H1 (cell line): ENCODE measurements around the gene RIPK4. TPM values are rescaled to one million over a fixed set of nuclear protein-coding genes. Genes with fewer than 3 reads are reported as not detected.

Experiments
- CTCF ChIA-PET: fragments of 300-600 bp; sonication (Branson Sonifier 250); formaldehyde crosslinking; loops from one replicate; lab custom pipeline; 2021; ENCODE audit not compliant: partially characterized antibody; lab: Charles Lee
- POLR2A ChIA-PET: fragments of 300-600 bp; sonication (Branson Sonifier 250); formaldehyde crosslinking; loops from one replicate; lab custom pipeline; 2021; ENCODE audit warnings: inconsistent platforms; ENCODE audit not compliant: partially characterized antibody; lab: Charles Lee
- DNase-seq, 2 experiments: peaks; one replicate each; pipeline versions ENCODE4 v3.0.0 to v3.0.0-alpha.2; 2010 to 2022; ENCODE audit warnings: low spot score in 2 of 2, low read depth in 1 of 2, mixed read lengths in 1 of 2
- FAIRE-seq: peaks from 2 replicates; lab custom pipeline; 2011; peaks lifted over from hg19 to GRCh38; lab: Jason Lieb, UNC
- H2AFZ ChIP-seq: 2 replicates; pipeline ENCODE4 v1.8.1; 2012; ENCODE audit warnings: low read length, inconsistent platforms
- H2AK5ac ChIP-seq: 2 replicates; pipeline ENCODE4 v1.6.1; 2013; ENCODE audit warnings: low read depth, low read length
- H2BK120ac ChIP-seq: replicated peaks from 2 replicates; pipeline ENCODE3; 2013; ENCODE audit warnings: low read depth, low read length, inconsistent platforms
- H2BK12ac ChIP-seq: 2 replicates; pipeline ENCODE4 v1.6.1; 2013; ENCODE audit warnings: low read depth, low read length
- H2BK15ac ChIP-seq: 2 replicates; pipeline ENCODE4 v1.6.1; 2013; ENCODE audit warnings: low read length
- H2BK20ac ChIP-seq: 2 replicates; pipeline ENCODE4 v1.6.1; 2013; ENCODE audit warnings: low read length
- H2BK5ac ChIP-seq: 2 replicates; pipeline ENCODE4 v1.6.1; 2013; ENCODE audit warnings: low read depth, low read length
- H3K14ac ChIP-seq: 2 replicates; pipeline ENCODE4 v1.6.1; 2013; ENCODE audit warnings: inconsistent platforms; ENCODE audit not compliant: insufficient read length
- H3K18ac ChIP-seq: 2 replicates; pipeline ENCODE4 v1.6.1; 2013; ENCODE audit warnings: low read length; ENCODE audit errors: extremely low read depth
- H3K23ac ChIP-seq: 2 replicates; pipeline ENCODE4 v1.6.1; 2013; ENCODE audit warnings: inconsistent platforms; ENCODE audit not compliant: insufficient read length
- H3K23me2 ChIP-seq: 2 replicates; pipeline ENCODE4 v1.6.1; 2013; ENCODE audit warnings: low read depth, low read length
- H3K27ac ChIP-seq: 2 replicates; pipeline ENCODE4 v1.6.1; 2011; ENCODE audit warnings: low read depth, low read length, inconsistent platforms
- H3K27me3 ChIP-seq, 4 experiments: replicated peaks in 1 of 4; 1 replicate in 1 of 4; 2 replicates in 3 of 4; pipeline versions ENCODE4 v1.6.1 to v1.8.1; 2011 to 2013; ENCODE audit warnings: low read length in 3 of 4, mild to moderate bottlenecking in 3 of 4, inconsistent platforms in 2 of 4, mixed read lengths in 2 of 4, moderate library complexity in 1 of 4; ENCODE audit not compliant: control insufficient read depth in 3 of 4, insufficient read depth in 3 of 4; ENCODE audit errors: extremely low read depth in 1 of 4
- H3K36me3 ChIP-seq, 4 experiments: 2 replicates each; pipeline versions ENCODE4 v1.6.1 to v1.8.1; 2011 to 2013; ENCODE audit warnings: mild to moderate bottlenecking in 4 of 4, low read length in 3 of 4, moderate library complexity in 2 of 4, control low read depth in 1 of 4, inconsistent platforms in 1 of 4; ENCODE audit not compliant: insufficient read depth in 4 of 4, control insufficient read depth in 2 of 4
- H3K4ac ChIP-seq: replicated peaks from 2 replicates; pipeline ENCODE3; 2013; ENCODE audit warnings: low read length, low read depth, mixed read lengths, inconsistent platforms; ENCODE audit not compliant: insufficient read length
- H3K4me1 ChIP-seq, 4 experiments: replicated peaks in 1 of 4; 1 replicate in 1 of 4; 2 replicates in 3 of 4; pipeline versions ENCODE4 v1.6.1 to v1.8.1; 2011 to 2013; ENCODE audit warnings: low read length in 3 of 4, inconsistent platforms in 2 of 4, mixed read lengths in 1 of 4; ENCODE audit not compliant: insufficient read depth in 4 of 4, control insufficient read depth in 3 of 4
- H3K4me2 ChIP-seq, 2 experiments: 2 replicates each; pipeline versions ENCODE4 v1.6.1 to v1.8.1; 2011 to 2013; ENCODE audit warnings: low read depth in 2 of 2, low read length in 2 of 2, control low read depth in 1 of 2, inconsistent platforms in 1 of 2, mild to moderate bottlenecking in 1 of 2; ENCODE audit not compliant: insufficient read depth in 1 of 2
- H3K4me3 ChIP-seq, 4 experiments: fragments of 200-600, 300-600 bp in 1 of 4; sonication (generic), shearing (Covaris generic), sonication (Bioruptor Twin) in 1 of 4; 2 replicates each; pipeline versions ENCODE4 v1.5.1 to v1.8.1; 2011 to 2016; ENCODE audit warnings: low read length in 4 of 4, low read depth in 3 of 4, control low read depth in 2 of 4, inconsistent platforms in 2 of 4, mild to moderate bottlenecking in 2 of 4, mixed read lengths in 1 of 4, moderate library complexity in 1 of 4; ENCODE audit not compliant: insufficient read depth in 2 of 4; ENCODE audit errors: extremely low read depth in 1 of 4
- H3K56ac ChIP-seq: replicated peaks from 2 replicates; pipeline ENCODE3; 2013; ENCODE audit warnings: low read depth, mild to moderate bottlenecking, mixed read lengths, low read length, inconsistent platforms; ENCODE audit not compliant: insufficient read length
- H3K79me1 ChIP-seq: 2 replicates; pipeline ENCODE4 v1.6.1; 2013; ENCODE audit warnings: low read depth, low read length, control low read depth
- H3K79me2 ChIP-seq, 2 experiments: 2 replicates each; pipeline versions ENCODE4 v1.6.1 to v1.8.1; 2012 to 2013; ENCODE audit warnings: low read length in 2 of 2, mild to moderate bottlenecking in 2 of 2, inconsistent platforms in 1 of 2; ENCODE audit not compliant: insufficient read depth in 2 of 2, control insufficient read depth in 1 of 2
- H3K9ac ChIP-seq, 4 experiments: replicated peaks in 1 of 4; 1 replicate in 1 of 4; 2 replicates in 3 of 4; pipeline versions ENCODE4 v1.6.1 to v1.8.1; 2011 to 2013; ENCODE audit warnings: low read depth in 3 of 4, low read length in 3 of 4, control low read depth in 2 of 4, mild to moderate bottlenecking in 2 of 4, moderate library complexity in 2 of 4, inconsistent platforms in 1 of 4; ENCODE audit errors: extremely low read depth in 1 of 4
- H3K9me3 ChIP-seq, 2 experiments: 2 replicates each; pipeline versions ENCODE4 v1.6.1 to v1.8.1; 2012 to 2013; ENCODE audit warnings: mild to moderate bottlenecking in 2 of 2, moderate library complexity in 2 of 2, control low read depth in 1 of 2, inconsistent platforms in 1 of 2, low read depth in 1 of 2, low read length in 1 of 2, mixed read lengths in 1 of 2; ENCODE audit not compliant: insufficient read depth in 2 of 2
- H4K20me1 ChIP-seq, 2 experiments: replicated peaks in 1 of 2; 2 replicates each; pipeline versions ENCODE3 to v1.8.1; 2011 to 2013; ENCODE audit warnings: inconsistent platforms in 2 of 2, low read length in 2 of 2, mild to moderate bottlenecking in 1 of 2; ENCODE audit not compliant: insufficient read depth in 2 of 2, control insufficient read depth in 1 of 2
- H4K5ac ChIP-seq: 2 replicates; pipeline ENCODE4 v1.6.1; 2013; ENCODE audit warnings: low read length, low read depth, mixed read lengths, inconsistent platforms; ENCODE audit not compliant: insufficient read length
- H4K8ac ChIP-seq: 2 replicates; pipeline ENCODE4 v1.8.0; 2013; ENCODE audit warnings: mild to moderate bottlenecking, moderate library complexity, low read length, inconsistent platforms; ENCODE audit not compliant: insufficient read depth; ENCODE audit errors: extremely low read depth
- H4K91ac ChIP-seq: replicated peaks from 2 replicates; pipeline ENCODE3; 2013; ENCODE audit warnings: low read length, mixed read lengths, inconsistent platforms; ENCODE audit not compliant: insufficient read length
- BRCA1 ChIP-seq: IDR thresholded peaks from 2 replicates; pipeline ENCODE4 v1.6.1; 2012; ENCODE audit warnings: low read depth, low read length, improper control_type of control experiment
- CBX8 ChIP-seq: fragments of 300-800, 300-1000 bp; sonication (generic); IDR thresholded peaks from 2 replicates; pipeline ENCODE4 v1.7.1; 2016; ENCODE audit warnings: low read depth, low read length, borderline replicate concordance
- GTF2F1 ChIP-seq: IDR thresholded peaks from 2 replicates; pipeline ENCODE4 v1.6.1; 2012; ENCODE audit warnings: low read depth, low read length, improper control_type of control experiment, borderline replicate concordance
- RNF2 ChIP-seq: fragments of 200-900, 300-1000 bp; sonication (generic); IDR thresholded peaks from 2 replicates; pipeline ENCODE4 v1.7.1; 2016; ENCODE audit warnings: borderline replicate concordance, low read depth, mild to moderate bottlenecking, antibody characterized with exemption, low read length; ENCODE audit not compliant: poor library complexity, severe bottlenecking; ENCODE audit errors: missing control alignments
- SP2 ChIP-seq: IDR thresholded peaks from 2 replicates; pipeline ENCODE4 v1.6.1; 2012; ENCODE audit warnings: mild to moderate bottlenecking, low read length, inconsistent platforms
- WGBS, 2 experiments: shearing (Covaris generic) in 1 of 2; methylation state at CpG; one replicate each; pipeline versions ENCODE4 v1.1.6 to v1.1.7; 2013 to 2015; ENCODE audit warnings: low lambda C conversion rate in 2 of 2, mixed read lengths in 2 of 2, inconsistent platforms in 1 of 2, low coverage in 1 of 2, missing lambda C conversion rate in 1 of 2; ENCODE audit not compliant: insufficient replicate concordance in 2 of 2, insufficient coverage in 1 of 2, insufficient read length in 1 of 2; ENCODE audit errors: extremely low coverage in 1 of 2, missing lambda C conversion rate in 1 of 2; 5-methylcytosine and 5-hydroxymethylcytosine counted together
- polyA plus RNA-seq, 7 experiments: library from polyadenylated mRNA; depleted of rRNA in 3 of 7; stranded (reverse) in 5 of 7; unstranded in 2 of 7; fragments of >200 nt in 5 of 7; fragments of 200-250 nt in 2 of 7; gene quantifications; 1 replicate in 5 of 7; 2 replicates in 1 of 7; 4 replicates in 1 of 7; pipeline versions ENCODE4 v1.2.1 to v1.2.3, GENCODE V29; 2011 to 2013; ENCODE audit warnings: missing spikeins in 2 of 7, mixed read lengths in 2 of 7
- total RNA-seq: library from RNA; stranded (reverse); fragmentation: NEBNext Ultra II Directional; extraction: Animal tissue kit (Norgen Biotek cat#: 25700); gene quantifications from 2 replicates; pipeline ENCODE4 v1.2.1, GENCODE V29; 2021

RIPK4 gene
- total and polyA plus RNA-seq, 2 of the 8 experiments (the other 6 are each of a cell fraction or from before 2014, with no cell fraction given): 2.7 to 5.6 TPM

- H3K36me3 ChIP-seq: peaks cover 6 to 16% (median 12%) of the 10 kb centered on the region in 4 experiments; a peak in 6 of 8 replicates
- H3K4me2 ChIP-seq: no peak overlapping the region
- POLR2A ChIA-PET: no interaction called here
Observed at GRCh38 chr21:41737651-41738324, 29.1 kb downstream of the RIPK4 start.

More at GRCh38 chr21:41737651-41738324, 29.1 kb downstream of the RIPK4 start:
- H2BK15ac ChIP-seq: no peak overlapping the region
- no peak overlapping the region for H3K56ac ChIP-seq
- H3K14ac ChIP-seq: no peak overlapping the region
- no peak overlapping the region for H2AFZ ChIP-seq
- no peaks in the 10 kb centered on the region for H3K27me3 ChIP-seq
- H2BK20ac ChIP-seq: no peak overlapping the region
- no peaks in the 10 kb centered on the region for H3K79me2 ChIP-seq
- no peak overlapping the region for H3K23ac ChIP-seq
- H4K20me1 ChIP-seq: peaks cover 0 to 4% of the 10 kb centered on the region in 2 experiments
- CTCF ChIA-PET: interaction anchor here (0.9 to 1.4 kb wide), 2 partner anchors 10 to 126 kb away, joined by 3 read pairs; no protein-coding TSS in a partner anchor
- no peaks in the 10 kb centered on the region for H3K4me1 ChIP-seq
- H4K5ac ChIP-seq: no peak overlapping the region
- H3K79me1 ChIP-seq: no peaks in the 10 kb centered on the region
- WGBS, 2 experiments: 87% methylated on average over 9 of the region's 9 CpGs; no CpG with 5 or more reads in 1 of the 2 experiments
- no peak overlapping the region for H3K18ac ChIP-seq
- H3K27ac ChIP-seq: no peak overlapping the region
- no peak overlapping the region for H4K91ac ChIP-seq
- H4K8ac ChIP-seq: no peak overlapping the region
- DNase-seq (no peak), FAIRE-seq (no peak)
- TF ChIP-seq CBX8 (no peak), SP2 (no peak), RNF2 (no peak), BRCA1 (no peak), GTF2F1 (no peak)
- no peak overlapping the region for H3K4ac ChIP-seq
- no peak overlapping the region for H2BK5ac ChIP-seq
- H3K23me2 ChIP-seq: no peaks in the 10 kb centered on the region
- H2BK120ac ChIP-seq: no peak overlapping the region
- no peak overlapping the region for H2AK5ac ChIP-seq
- peaks cover 15 to 20% of the 10 kb centered on the region in 2 experiments for H3K9me3 ChIP-seq
- no peak overlapping the region for H3K9ac ChIP-seq
- H3K4me3 ChIP-seq: no peak overlapping the region
- no peak overlapping the region for H2BK12ac ChIP-seq
